ENCODE measurements around the gene ISCU.

GRCh38 chr12:108581311-108582227 is 19.2 kb downstream of the ISCU start:
- TF ChIP-seq POLR2A (IDR thresholded peaks at IDR 0.05; ENCODE audit: low read depth) (no peak), CTCF (IDR thresholded peaks at IDR 0.05) (no peak), POLR2AphosphoS5 (IDR thresholded peaks at IDR 0.05) (no peak)

All from esophagus muscularis mucosa (tissue), 3 donors.